Adrenal gland (tissue), 12 donors: ENCODE results near the gene HERC6. TPM values are rescaled to one million over a fixed set of nuclear protein-coding genes. Genes with fewer than 3 reads are reported as not detected.

ENCODE experiments used
- DNase-seq, 7 donors: peaks; one replicate each; pipeline ENCODE4 v3.0.0-alpha.2; 2019 to 2020
- H3K27ac ChIP-seq, 5 donors: fragments of 200-600 bp; sonication (generic) in 4 of 5; 1 replicate in 3 of 5; 2 replicates in 2 of 5; pipeline versions ENCODE4 v1.5.1 to v1.8.0; 2016 to 2020; ENCODE audit warnings: mild to moderate bottlenecking in 1 of 5
- H3K27me3 ChIP-seq: fragments of 200-600 bp; 2 replicates; pipeline ENCODE4 v1.8.0; 2021
- H3K36me3 ChIP-seq, 2 donors: fragments of 200-600 bp; replicated peaks in 1 of 2; 1 replicate in 1 of 2; 2 replicates in 1 of 2; pipeline versions ENCODE4 v1.5.1 to v1.8.0; 2018 to 2022
- H3K4me1 ChIP-seq, 2 donors: fragments of 200-600 bp; replicated peaks in 1 of 2; 1 replicate in 1 of 2; 2 replicates in 1 of 2; pipeline versions ENCODE4 v1.5.1 to v1.8.0; 2018 to 2021
- H3K4me3 ChIP-seq, 4 donors: fragments of 200-600 bp; sonication (generic) in 3 of 4; one replicate each; pipeline ENCODE4 v1.5.1; 2016 to 2018
- H3K9me3 ChIP-seq, 3 donors: fragments of 200-600 bp; sonication (generic) in 1 of 3; replicated peaks in 1 of 3; 1 replicate in 2 of 3; 2 replicates in 1 of 3; pipeline versions ENCODE4 v1.5.1 to v1.8.0; 2016 to 2021
- POLR2A ChIP-seq, 2 donors: fragments of 450-650 bp; IDR thresholded peaks; one replicate each; pipeline ENCODE4 v1.6.1; 2017; ENCODE audit warnings: antibody characterized with exemption in 2 of 2, mild to moderate bottlenecking in 2 of 2, moderate library complexity in 1 of 2
- WGBS, 4 donors: extraction: QIAGEN DNeasy Blood & Tissue Kit in 2 of 4; methylation state at CpG; one replicate each; pipeline versions ENCODE4 v1.1.5 to v1.1.7; 2013 to 2017; 5-methylcytosine and 5-hydroxymethylcytosine counted together
- intact Hi-C, 2 donors: fragments of 100-400 bp; cut with DNase I; formaldehyde crosslinking; loops; one replicate each; pipeline versions ENCODE4 v1.14.1 to v1.15.0; 2022 to 2023
- polyA plus RNA-seq, 3 donors: library from polyadenylated mRNA; stranded (reverse); fragments of 200-250 nt in 2 of 3; fragments of 350-450 nt in 1 of 3; fragmentation: Illumina TruSeq in 1 of 3; extraction: RNeasy Lipid Tissue Mini Kit (QIAGEN cat#74804) in 1 of 3; gene quantifications; one replicate each; pipeline ENCODE4 v1.2.3, GENCODE V29; 2013 to 2014
- total RNA-seq, 9 donors: library from RNA; depleted of rRNA in 4 of 9; stranded (reverse); fragments of >200 nt in 4 of 9; fragments of 120-200 nt in 1 of 9; fragmentation: NEBNext Ultra II Directional in 1 of 9; extraction: Animal tissue kit (Norgen Biotek cat#: 25700) in 1 of 9; gene quantifications; one replicate each; pipeline versions ENCODE4 v1.1.0 to v1.2.4, GENCODE V29; 2013 to 2023
- TF ChIP-seq, protein P1 (sequence below), 6 experiments: fragments of 450-650 bp in 4 of 6; fragments of 200-600 bp in 2 of 6; sonication (generic) in 1 of 6; IDR thresholded peaks; 1 replicate in 5 of 6; 2 replicates in 1 of 6; pipeline versions ENCODE4 v1.5.1 to v1.8.0; 2016 to 2021; ENCODE audit warnings: antibody characterized with exemption in 6 of 6, mild to moderate bottlenecking in 2 of 6, moderate library complexity in 1 of 6
- donor health status: healthy with polysubstance abuse.
- donor health status: Bipolar disorder and iron deficiency.
- donor health status: DM: yes; HTN: yes; CAD: no.
- donor health status: DM: no; HTN: no; CAD: no.
- donor health status: DM: no; HTN: no; CAD: no.
- donor health status: DM: yes; HTN: yes; CAD: no.

The HERC6 gene
- total and polyA plus RNA-seq, 12 donors, result 3.8 to 15.9 (median 11.9) TPM

DNA sequence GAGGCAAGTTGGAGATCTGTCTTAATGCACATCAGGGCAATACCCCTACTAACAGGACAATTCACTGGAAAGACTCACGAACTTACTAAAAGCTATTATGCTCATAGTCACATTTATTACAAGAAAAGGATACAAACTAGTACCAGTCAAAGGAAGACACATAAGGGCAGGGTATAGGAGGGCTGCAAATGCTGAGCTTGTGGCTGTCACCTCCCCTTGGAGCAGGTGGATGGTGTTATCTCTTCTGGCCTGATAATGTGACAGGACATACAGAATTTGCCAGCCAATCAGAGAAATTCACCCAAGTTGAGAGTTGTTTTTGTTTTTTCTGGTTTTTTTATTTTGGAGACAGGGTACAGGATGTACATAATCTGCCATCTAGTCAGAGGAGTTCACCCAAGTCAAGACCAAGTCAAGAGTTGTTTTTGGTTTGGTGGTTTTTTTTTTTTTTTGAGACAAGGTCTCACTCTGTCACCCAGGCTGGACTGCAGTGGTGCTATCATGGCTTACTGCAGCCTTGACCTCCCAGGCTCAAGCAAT, 87.1 kb downstream of the HERC6 start:
- DNase-seq, result no peak
- intact Hi-C loops, result no loop called here
- Histone ChIP-seq H3K4me3 (no peak overlapping the region), H3K27me3 (no peaks in the 10 kb centered on the region), H3K27ac (no peak overlapping the region), H3K4me1 (no peaks in the 10 kb centered on the region), H3K36me3 (peaks cover 0 to 5% of the 10 kb centered on the region in 2 donors), H3K9me3 (no peaks in the 10 kb centered on the region)
- 97 to 100% (median 100%) methylated on average over 1 of the region's 1 CpG for WGBS, 4 donors
- TF ChIP-seq, protein P1, sequence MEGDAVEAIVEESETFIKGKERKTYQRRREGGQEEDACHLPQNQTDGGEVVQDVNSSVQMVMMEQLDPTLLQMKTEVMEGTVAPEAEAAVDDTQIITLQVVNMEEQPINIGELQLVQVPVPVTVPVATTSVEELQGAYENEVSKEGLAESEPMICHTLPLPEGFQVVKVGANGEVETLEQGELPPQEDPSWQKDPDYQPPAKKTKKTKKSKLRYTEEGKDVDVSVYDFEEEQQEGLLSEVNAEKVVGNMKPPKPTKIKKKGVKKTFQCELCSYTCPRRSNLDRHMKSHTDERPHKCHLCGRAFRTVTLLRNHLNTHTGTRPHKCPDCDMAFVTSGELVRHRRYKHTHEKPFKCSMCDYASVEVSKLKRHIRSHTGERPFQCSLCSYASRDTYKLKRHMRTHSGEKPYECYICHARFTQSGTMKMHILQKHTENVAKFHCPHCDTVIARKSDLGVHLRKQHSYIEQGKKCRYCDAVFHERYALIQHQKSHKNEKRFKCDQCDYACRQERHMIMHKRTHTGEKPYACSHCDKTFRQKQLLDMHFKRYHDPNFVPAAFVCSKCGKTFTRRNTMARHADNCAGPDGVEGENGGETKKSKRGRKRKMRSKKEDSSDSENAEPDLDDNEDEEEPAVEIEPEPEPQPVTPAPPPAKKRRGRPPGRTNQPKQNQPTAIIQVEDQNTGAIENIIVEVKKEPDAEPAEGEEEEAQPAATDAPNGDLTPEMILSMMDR (IDR thresholded peaks at IDR 0.05), result no peak
- no peak for TF ChIP-seq POLR2A (IDR thresholded peaks at IDR 0.05)

DNA sequence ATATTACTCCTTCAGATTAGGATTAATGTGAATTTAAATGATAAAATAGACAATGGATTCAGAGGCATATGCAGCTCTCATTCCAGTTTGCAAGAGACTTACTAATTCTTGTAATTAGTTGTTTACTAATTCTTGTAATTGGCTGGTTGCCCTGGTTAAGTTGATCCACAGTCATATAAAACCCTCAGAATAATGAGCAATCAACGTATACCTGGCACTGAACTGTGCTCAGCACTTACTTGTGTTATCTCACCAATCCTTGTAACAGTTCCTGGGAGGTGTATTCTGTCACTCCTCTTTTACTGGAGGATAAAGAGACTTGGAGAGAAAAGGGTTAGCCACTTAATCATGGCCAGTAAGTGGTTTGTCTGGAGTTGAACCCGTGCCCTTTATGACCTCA, 88.7 kb downstream of the HERC6 start:
- intact Hi-C loops, result no loop called here
- no peak for DNase-seq
- no peak for TF ChIP-seq POLR2A (IDR thresholded peaks at IDR 0.05)
- TF ChIP-seq, protein P1 (IDR thresholded peaks at IDR 0.05), result no peak
- 85 to 91% (median 89%) methylated on average over 2 of the region's 2 CpGs for WGBS, 4 donors
- Histone ChIP-seq H3K9me3 (no peaks in the 10 kb centered on the region), H3K4me3 (no peak overlapping the region), H3K27ac (no peak overlapping the region), H3K36me3 (peaks cover 0 to 5% of the 10 kb centered on the region in 2 donors), H3K4me1 (no peaks in the 10 kb centered on the region), H3K27me3 (no peaks in the 10 kb centered on the region)

DNA sequence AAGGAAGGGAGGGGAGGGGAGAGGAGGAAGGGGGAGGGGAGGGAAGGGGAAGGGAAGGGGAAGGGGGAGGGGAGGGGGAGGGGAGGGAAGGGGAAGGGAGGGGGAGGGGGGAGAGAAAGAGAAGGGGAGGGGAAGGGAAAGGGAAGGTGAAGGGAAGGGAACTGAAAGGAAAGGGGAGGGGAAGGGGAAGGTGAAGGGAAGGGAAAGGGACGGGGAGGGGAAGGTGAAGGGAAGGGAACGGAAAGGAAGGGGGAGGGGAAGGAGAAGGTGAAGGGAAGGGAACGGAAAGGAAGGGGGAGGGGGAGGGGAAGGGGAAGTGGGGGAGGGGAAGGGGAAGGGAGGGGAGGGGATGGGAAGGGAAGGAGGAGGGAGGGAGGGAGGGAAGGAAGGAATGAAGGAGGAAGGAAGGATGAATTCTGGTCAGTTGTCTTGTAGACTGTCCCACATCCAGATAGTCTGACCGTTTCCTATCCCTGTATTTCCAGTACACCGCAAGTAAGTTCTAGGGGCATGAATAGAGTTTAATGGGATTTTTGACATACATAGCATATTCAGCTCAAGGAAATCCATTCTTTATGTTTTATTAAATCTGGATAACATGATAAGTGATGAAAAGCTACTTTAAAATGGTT, 98.7 kb downstream of the HERC6 start:
- TF ChIP-seq, protein P1 (IDR thresholded peaks at IDR 0.05), result no peak
- no peak for TF ChIP-seq POLR2A (IDR thresholded peaks at IDR 0.05)
- no peak overlapping the region for H3K4me3 ChIP-seq
- H3K27me3 ChIP-seq, result no peaks in the 10 kb centered on the region
- intact Hi-C loops, result no loop called here
- H3K27ac ChIP-seq, result no peak overlapping the region
- H3K36me3 ChIP-seq, result no peaks in the 10 kb centered on the region
- DNase-seq, result no peak
- no peaks in the 10 kb centered on the region for H3K4me1 ChIP-seq
- WGBS, 4 donors, result 81 to 87% (median 85%) methylated on average over 4 to 5 of the region's 5 CpGs
- H3K9me3 ChIP-seq, result no peaks in the 10 kb centered on the region

DNA sequence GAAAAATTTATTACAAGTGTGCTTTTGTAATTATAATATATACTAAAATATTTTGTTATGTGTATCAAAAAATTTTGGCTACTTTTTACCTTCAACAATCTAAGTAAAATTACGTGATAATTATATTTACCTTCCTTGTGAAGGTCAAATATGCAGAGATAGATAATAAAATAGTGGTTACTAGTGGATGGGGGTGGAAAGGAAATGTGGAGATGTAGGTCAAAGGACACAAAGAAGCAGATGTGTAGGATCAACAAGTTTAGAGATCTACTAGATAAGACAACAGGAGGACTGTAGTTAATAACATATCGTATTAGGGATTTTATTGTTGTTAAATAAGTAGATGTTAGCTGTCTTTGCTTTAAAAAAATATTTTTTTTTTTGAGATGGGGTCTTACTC, 99.6 kb downstream of the HERC6 start:
- no peak overlapping the region for H3K4me3 ChIP-seq

More for the DNA sequence above, 99.6 kb downstream of the HERC6 start:
- no peak for DNase-seq
- WGBS, 4 donors, result 86 to 91% (median 90%) methylated on average over 2 of the region's 2 CpGs
- Histone ChIP-seq H3K4me1 (no peaks in the 10 kb centered on the region), H3K36me3 (no peaks in the 10 kb centered on the region), H3K27me3 (no peaks in the 10 kb centered on the region), H3K9me3 (no peaks in the 10 kb centered on the region), H3K27ac (no peak overlapping the region)
- TF ChIP-seq POLR2A (IDR thresholded peaks at IDR 0.05), result no peak
- TF ChIP-seq, protein P1 (IDR thresholded peaks at IDR 0.05), result no peak
- intact Hi-C loops, result no loop called here
